Measurements from ENCODE around the gene ADORA1.

GRCh38 chr1:203098445-203098844 is 29.1 kb upstream of the ADORA1 start:
- TF ChIP-seq EZH2 (IDR thresholded peaks at IDR 0.05) (no peak), POLR2AphosphoS5 (IDR thresholded peaks at IDR 0.05; ENCODE audit: borderline replicate concordance, low read depth, low read length) (no peak), FOXP2 (optimal IDR thresholded peaks at IDR 0.05; ENCODE audit: control extremely low read depth, extremely low read length, insufficient read depth) (no peak)
